Lower leg skin (tissue), 3 donors: ENCODE data around the gene LENEP.

Source experiments
- CTCF ChIP-seq, 3 donors: fragments of 450-650 bp; IDR thresholded peaks; one replicate each; pipeline ENCODE4 v1.5.1; 2016; ENCODE audit warnings: antibody characterized with exemption in 3 of 3, mild to moderate bottlenecking in 3 of 3, moderate library complexity in 2 of 3
- POLR2A ChIP-seq, 2 donors: fragments of 450-650 bp; IDR thresholded peaks; one replicate each; pipeline ENCODE4 v1.6.1; 2016 to 2017; ENCODE audit warnings: antibody characterized with exemption in 2 of 2, mild to moderate bottlenecking in 1 of 2, moderate library complexity in 1 of 2

GRCh38 chr1:155001425-155001674, 8.0 kb downstream of the LENEP start:
- no peak for TF ChIP-seq POLR2A (IDR thresholded peaks at IDR 0.05)
- TF ChIP-seq CTCF (IDR thresholded peaks at IDR 0.05): no peak
